Activated T-cell treated with anti-CD3 and anti-CD28 coated beads, Interleukin-2, amount 50 U/mL, for 1 hour (primary cell): ENCODE measurements around the gene FCRL6.
A peak's percentile ranks its signal among the peaks of the same experiment; 100 is the strongest.

Source experiments
- DNase-seq: peaks from one replicate; pipeline ENCODE4 v3.0.0-alpha.2; 2020

The FCRL6 gene, protein sequence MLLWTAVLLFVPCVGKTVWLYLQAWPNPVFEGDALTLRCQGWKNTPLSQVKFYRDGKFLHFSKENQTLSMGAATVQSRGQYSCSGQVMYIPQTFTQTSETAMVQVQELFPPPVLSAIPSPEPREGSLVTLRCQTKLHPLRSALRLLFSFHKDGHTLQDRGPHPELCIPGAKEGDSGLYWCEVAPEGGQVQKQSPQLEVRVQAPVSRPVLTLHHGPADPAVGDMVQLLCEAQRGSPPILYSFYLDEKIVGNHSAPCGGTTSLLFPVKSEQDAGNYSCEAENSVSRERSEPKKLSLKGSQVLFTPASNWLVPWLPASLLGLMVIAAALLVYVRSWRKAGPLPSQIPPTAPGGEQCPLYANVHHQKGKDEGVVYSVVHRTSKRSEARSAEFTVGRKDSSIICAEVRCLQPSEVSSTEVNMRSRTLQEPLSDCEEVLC

DNA sequence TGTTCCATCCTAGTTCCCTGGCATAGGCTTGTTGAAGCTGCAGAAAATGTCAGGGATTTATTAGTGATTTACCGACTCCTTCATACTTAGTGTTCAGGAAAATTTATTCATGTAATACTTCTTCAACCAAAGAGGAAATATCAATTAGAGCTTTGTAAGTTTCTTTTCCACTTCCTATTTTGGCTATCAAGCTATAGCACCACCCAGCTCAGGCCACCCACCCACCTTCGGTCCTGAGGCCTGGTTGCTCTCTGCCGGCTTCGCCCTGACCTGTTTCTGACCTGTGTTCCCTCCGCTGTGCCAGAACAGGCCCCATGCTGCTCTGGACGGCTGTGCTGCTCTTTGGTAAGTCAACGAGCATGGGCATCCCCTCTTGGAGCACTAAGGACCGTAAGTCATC lies at the start of gene FCRL6:
TSS of gene FCRL6 (plus strand) at position 250 of the 400 bp plus-strand sequence. CDS start at position 315, 65 bp downstream.
- DNase-seq: no peak

DNA sequence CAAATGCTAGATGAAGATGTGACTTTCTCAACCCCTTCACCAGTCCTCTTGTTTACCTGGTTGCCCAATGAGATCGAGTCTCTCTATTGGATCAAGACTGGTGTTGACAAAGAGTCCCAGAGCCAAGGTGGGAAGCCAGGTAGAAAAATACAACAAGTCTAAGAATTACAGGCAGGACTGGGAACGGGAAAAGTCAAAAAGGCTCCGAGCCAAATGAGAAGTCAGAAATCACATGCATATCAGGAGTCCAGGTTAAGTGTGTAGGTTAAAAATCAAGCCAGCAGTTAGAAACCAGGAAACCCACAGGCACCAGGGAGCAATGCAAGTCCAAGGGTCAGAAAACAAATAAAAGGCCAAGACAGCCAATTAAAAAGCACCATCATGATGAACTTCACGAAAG lies 48.8 kb upstream of the FCRL6 start:
- no peak for DNase-seq

DNA sequence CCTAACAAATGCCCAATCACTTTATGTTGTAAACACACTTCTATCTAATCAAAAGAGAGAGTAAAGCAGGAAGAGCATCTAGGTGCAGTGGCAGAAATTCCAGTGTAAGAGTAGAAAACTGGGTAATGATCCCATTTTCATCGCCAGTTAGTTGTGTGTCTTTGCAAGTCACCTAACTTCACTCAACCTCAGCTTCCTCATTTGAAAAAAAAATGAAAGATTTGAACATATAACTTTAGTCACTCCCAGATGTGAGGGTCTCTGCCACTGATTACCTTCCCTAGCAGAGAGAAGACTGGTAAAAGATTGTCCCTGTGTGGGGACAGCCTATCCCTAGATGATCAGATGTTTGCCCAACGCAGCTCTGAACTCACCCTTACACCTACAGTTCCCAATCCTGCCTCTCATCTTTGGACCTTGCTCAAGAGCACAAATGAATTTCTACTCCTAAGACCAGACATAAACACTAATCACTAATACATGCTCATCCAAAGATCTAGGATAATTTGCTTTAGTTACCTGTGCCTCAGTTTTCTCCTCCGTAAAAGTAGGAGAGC lies 46.6 kb upstream of the FCRL6 start:
- DNase-seq: no peak

DNA sequence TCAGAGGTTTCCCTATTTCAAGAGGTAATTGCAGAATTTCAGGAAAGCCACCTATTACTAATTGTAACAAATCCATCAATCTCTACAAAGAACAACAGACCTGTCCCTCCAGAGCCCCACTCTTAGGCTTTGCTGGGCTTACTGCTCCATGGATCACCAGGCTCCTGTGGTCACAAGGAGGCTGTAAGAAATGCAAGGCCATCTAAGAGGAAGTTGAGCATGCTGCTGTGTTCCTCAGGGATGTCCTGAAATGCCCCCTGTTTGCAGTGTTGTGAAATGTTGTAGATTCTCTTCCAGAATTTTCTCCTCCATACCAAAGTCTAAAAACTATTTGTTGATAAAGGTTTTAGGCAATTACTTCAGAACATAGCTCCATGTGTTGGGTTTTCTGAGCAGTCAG lies 45.8 kb upstream of the FCRL6 start:
- no peak for DNase-seq

DNA sequence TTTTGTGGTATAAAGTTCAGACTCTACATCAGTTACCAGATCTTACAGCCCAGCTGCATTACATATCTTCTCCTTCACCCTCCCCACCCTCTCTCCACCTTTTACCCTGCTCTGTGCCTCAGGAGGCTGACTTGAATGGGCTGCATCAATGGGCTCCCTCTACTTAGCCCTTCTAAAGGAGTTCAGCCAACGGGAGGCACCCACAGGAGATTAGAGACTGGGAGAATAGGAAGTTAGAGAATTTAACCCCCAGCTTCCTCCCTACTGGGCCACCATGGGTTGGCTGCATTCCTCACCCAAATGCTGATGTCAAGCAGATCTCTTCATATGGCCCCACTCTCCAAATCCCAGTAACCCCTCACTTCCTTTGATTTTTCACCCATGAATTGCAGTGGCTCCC lies 38.5 kb upstream of the FCRL6 start:
- DNase-seq: no peak

- DNase-seq: no peak
These were observed 36.4 kb upstream of the FCRL6 start for GRCh38 chr1:159765806-159766205.

DNA sequence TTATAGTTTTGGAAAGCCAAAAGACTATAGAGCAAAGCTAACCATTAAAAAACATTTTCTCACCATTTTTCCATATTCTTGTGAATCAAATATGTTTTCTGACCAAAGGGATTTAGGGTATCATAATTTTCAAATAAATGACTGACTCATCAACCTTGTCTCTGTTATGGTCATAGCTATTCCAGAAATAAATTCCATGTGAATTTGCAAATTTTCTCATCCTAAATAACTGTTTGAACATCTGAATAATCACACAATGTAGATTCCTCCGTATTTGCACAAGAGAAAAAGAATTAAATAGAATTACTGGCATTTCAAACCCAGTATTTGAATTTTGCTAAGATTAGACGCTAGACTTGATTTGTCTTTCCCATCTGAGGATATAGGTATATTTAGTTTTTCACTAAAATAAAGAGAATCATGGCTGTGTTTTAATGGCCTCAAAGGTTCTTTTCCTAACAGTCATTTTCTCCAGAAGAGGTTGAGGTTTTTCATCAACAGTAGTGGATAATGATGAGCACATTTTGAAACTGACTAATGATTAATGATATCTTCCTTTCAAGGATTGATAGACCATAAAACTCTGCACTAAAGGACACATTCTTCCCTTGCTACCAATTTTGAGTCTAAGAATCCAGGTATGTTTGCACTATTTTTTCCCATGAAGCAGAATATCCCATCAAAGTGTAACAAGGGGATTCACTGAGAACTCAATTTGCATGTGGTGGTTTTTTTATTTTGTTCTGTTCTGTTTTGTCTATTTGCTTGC lies 30.8 kb upstream of the FCRL6 start:
- DNase-seq: no peak

- DNase-seq: no peak
These were observed 27.7 kb upstream of the FCRL6 start for GRCh38 chr1:159774465-159774864.

GRCh38 chr1:159775716-159776115 lies 26.4 kb upstream of the FCRL6 start:
- DNase-seq: no peak

DNA sequence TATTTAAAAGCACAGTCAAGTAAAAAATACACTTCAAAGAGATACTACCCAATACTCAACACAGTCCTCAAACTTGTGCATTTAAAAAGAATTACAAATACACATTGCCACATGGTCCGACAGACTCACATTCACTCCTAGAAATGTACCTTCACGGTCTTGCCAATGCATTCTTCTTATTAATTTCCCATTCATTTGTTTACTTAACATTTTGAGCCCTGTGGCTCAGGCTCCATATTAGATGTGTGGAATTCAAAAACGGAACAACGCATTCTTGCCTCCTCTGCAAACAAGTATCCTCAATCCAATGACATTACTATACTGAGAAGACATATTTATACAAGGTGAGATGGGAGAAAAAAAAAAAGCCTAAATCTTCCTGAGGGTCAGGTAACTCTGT lies 23.9 kb upstream of the FCRL6 start:
- no peak for DNase-seq

GRCh38 chr1:159779403-159779851 lies 22.7 kb upstream of the FCRL6 start:
- DNase-seq: no peak

GRCh38 chr1:159780583-159781582 lies 21.3 kb upstream of the FCRL6 start, which contains the start of gene DUSP23:
TSS of gene DUSP23 (plus strand) at chr1:159780962. CDS start at chr1:159781101, 139 bp downstream.
- DNase-seq: peak; percentile 98

GRCh38 chr1:159781992-159782391 lies 20.2 kb upstream of the FCRL6 start:
- no peak for DNase-seq

GRCh38 chr1:159783724-159784123 lies 18.4 kb upstream of the FCRL6 start:
- DNase-seq: no peak

- no peak for DNase-seq
These were observed 15.7 kb upstream of the FCRL6 start for GRCh38 chr1:159786465-159786864.

- no peak for DNase-seq
These were observed 15.2 kb upstream of the FCRL6 start for GRCh38 chr1:159786966-159787365.

DNA sequence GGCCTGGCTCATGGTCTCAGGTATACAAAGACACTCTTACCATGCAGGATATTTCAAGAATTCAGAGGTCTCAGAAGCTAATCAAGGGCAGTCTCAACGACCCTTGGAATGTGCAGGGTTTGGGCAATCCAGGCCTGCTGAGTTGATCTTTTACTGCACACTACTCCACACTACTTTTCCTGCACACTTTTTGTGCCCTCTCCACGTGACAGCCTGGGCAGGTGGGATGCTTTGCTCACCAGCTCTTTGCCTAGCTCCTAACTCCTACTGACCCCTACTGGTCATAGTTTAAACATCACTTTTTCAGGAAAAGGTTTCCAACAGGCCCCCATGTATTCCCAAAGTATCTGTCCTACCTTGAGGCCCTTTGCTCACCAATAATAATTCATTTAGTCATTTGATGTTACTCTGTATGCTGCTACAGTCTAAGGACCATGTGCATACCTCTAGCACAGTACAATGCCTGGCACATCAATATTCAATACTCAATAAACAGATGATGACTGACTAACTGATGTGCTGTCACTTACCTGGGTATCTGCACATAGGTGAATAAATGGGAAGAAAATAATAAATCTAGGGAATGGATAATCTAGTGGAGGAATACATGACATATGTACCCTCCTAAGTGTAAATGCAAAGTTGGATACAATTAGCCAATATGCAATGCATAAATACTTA lies 11.8 kb upstream of the FCRL6 start:
- DNase-seq: no peak

- no peak for DNase-seq
These were observed 11.1 kb upstream of the FCRL6 start for GRCh38 chr1:159791031-159791430.

GRCh38 chr1:159791461-159791860 lies 10.7 kb upstream of the FCRL6 start:
- no peak for DNase-seq

GRCh38 chr1:159795534-159795933 lies 6.6 kb upstream of the FCRL6 start:
- DNase-seq: no peak

DNA sequence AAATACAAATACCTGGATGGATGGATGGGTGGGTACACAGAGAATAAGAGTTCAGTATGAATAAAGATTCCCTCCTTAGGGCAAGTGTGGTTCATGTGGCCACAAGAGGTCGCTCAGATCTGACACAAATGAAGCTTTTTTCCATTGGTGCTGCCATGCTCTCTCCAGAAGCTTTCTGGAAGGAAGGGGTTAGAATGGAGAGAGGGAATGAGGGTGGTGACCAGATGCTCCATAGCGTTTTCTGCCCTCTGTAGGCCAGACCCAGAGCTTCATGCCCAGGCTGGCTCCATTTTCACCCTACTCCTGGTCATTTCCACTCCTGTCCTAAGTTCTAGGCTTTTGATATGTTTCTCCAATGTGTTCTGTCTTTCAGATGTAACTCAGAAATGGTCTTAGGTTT lies 3.3 kb upstream of the FCRL6 start:
- peak; percentile 36 for DNase-seq
